Measurements from ENCODE around the gene MCUR1.
"Not testable (repeated sequence)": the region's sequence is repeated elsewhere in the genome, so short reads cannot be mapped to it uniquely, and the experiment has no call there.

MCUR1 gene

DNA sequence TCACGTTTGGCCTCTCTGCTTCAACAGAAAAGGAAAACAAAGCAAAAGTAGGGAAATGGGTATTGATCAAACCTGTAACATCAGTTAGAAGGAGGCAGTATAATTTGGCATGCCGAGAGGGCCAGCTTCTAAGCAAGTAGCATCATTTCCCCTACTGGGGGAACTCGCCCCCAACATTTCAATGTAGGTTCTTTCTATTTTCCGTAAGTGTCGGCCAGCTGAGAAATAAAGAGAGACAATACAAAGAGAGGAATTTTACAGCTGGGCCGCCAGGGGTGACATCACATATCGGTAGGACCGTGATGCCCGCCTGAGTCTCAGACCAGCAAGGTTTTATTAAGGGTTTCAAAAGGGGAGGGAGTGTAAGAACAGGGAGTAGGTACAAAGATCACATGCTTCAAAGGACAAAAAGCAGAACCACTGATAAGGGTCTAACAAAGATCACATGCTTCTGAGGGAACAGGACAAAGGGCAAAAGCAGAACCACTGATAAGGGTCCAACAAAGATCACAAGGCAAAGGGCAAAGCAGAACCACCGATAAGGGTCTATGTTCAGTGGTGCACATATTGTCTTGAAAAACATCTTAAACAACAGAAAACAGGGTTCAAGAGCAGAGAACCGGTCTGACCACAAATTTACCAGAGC is 14.4 kb upstream of the MCUR1 start:
- not testable (repeated sequence) for DNase-seq (ENCODE audit: low read depth)

DNA sequence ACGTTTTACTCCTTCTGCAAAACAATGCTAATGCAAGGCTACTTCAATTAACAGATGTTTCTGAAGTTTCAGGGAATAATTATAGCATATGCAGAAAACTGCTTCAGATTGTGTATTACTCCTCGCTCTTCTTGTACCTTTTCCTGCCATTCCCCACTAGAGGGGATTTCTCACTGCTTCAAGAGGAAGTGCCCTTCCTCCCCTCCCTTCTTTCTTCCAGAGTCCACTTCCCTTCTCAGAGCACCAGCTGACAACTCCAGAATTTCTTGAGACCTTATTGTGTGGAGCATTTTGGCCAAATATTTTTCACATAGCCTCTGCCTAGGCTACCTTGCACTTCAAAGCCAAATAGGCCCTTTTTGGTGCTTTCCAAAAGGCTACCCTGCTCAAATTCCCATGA is 12.7 kb upstream of the MCUR1 start:
- no peak for DNase-seq (ENCODE audit: low read depth)

DNA sequence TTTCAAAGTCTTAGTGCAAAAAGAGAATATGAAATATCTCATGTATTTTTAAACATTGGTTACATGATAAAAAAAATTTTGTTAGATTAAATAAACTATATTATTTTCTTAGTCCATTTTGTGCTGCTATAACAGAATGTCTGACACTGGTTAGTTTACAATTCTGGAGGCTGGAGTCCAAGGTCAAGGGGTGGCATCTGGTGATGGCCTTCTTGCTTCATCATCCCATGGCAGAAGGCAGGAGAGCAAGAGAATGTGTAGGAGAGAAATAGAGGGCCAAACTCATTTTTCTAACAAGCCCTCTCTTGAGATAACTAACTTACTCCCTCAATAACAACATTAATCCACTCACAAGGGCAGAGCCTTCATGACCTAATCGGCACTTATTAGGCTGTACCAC is 11.5 kb upstream of the MCUR1 start:
- no peak for DNase-seq (ENCODE audit: low read depth)

DNA sequence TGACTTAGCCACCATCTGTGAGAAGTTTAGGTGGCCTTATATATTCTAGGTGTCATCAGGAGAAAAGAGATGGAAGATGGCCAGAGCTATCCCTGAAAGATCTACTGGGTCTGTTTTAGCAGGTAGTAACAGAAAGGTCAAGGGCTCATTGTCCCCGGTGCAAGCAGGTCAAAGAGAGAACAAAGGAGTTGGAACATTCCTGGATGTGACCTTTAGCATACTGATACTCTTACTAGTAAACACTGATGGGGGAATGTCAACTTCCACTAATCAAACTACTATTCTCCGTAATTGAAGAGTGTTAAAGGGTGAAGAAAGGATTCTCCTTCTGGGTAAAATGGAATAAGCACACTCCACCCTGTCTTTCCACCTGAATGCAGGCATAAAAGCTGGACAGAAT is 4.0 kb upstream of the MCUR1 start:
- no peak for DNase-seq (ENCODE audit: low read depth)

DNA sequence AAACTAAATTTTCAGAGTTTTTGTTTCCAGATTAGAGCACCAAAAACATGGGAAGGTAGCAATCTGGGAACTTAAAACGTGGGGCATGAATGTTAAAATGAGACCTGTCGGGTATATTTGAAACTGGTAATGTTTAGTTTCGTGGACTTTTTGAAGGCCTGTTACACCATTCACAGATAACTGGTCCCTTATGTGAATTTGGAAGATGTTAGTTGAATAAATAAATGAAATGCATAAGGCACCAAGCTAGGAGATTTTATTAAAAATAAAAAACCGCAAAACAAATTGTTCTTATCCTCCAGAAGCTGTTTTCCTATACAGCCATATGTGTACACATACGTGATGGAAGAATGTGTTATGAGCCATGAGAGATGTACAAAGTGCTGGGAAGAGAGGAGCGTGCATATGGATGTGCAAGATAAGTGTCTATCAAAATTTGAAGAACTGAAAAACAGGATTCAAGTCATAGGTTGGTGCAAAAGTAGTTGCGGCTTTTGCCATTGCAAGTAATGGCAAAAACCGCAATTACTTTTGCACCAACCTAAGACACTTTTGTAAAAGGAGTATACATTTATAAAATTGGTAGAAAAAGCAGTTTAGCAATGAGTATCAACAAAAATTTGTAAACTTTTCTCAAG is 700 bp upstream of the MCUR1 start:
- no peak for DNase-seq (ENCODE audit: low read depth)

DNA sequence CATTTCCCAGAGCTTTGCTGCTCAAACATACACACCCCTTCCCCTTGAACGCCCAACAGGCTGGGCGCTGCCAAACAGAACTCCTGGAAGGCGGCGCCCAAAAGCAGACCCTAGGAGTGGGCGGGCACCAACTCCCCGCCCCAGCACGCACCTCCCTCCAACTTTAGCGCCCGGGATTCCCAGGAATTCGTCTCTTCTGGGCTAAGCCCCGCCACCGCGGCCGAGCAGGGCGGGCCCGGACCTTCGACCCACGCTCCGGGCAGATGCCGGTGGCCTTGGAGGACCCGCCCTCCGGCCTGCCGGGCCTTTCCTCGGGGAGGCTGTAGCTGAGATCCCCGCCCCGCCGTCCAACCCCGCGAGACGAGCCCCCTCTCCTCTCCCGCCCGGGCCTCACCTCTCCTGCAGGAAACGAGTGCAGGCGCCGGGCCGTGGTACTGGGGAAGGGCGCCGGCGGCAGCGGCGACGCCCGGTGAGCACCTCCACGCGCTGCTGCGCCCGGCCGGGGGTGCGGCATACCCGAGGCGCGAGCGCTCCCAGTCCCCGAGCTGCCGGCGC is 659 bp downstream of the MCUR1 start:
- peak; percentile 51 for DNase-seq (ENCODE audit: low read depth)

DNA sequence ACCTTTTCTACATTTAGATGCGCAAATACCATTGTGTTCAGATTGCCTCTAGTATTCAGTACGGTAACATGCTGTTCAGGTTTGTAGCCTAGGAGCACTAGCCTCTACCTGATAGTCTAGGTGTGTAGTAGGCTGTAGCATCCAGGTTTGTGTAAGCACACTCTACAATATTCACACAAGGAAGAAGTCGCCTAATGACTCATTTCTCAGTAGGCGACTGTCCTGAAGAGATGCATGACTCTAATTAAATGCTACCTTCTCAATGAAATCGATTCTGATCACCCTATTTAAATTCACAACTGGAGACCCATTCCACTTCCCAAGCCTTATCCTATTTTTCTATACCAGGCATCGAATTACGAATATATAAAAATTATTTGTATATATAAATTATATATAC is 1.3 kb downstream of the MCUR1 start:
- DNase-seq (ENCODE audit: low read depth) = no peak

DNA sequence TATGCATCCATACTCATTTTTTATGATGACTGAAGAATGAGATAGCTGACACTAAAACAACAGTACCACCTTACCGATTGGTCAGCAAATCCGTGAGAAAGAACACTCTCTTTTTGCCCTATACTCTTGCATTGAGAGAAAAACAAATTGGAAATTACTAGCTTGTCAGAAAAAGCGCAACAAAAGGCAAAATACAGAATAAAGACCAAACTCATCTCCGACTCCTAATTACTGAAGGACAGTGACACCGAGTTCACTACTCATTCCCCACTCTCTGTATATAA is 2.1 kb downstream of the MCUR1 start:
- DNase-seq (ENCODE audit: low read depth) = no peak

DNA sequence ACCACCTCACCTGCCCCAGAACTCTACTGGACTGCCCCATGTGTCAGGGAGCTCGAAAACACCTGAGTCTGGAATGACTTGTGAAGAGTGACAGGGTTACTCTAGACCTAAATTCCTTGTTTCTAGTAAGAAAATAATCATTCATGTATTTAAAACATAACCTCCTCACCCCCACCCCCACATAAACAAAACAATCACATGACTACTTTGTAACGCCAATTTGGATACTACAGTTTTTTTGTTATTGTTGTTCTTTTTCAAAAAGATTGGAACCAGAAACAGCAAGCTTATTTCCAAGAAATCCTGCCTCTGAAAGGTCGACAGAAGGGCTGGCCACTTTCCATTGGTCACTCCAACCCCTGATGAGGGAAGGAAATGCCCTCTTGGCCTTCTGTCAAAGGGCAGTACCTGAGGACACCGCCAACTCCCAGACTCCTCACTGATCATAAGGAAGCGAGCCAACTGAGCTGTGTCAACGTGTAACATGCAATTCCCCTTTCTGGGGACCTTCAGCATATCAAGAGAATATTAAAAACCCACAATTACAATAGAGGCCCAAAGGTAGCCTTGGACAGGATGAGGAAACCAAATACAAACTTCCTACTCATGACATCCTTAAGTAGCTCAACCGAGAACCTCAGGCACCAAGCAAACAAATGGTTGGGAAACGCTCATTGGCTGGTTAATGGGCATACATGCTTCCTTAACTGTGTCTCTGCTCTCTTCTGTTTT is 2.6 kb downstream of the MCUR1 start:
- no peak for DNase-seq (ENCODE audit: low read depth)

DNA sequence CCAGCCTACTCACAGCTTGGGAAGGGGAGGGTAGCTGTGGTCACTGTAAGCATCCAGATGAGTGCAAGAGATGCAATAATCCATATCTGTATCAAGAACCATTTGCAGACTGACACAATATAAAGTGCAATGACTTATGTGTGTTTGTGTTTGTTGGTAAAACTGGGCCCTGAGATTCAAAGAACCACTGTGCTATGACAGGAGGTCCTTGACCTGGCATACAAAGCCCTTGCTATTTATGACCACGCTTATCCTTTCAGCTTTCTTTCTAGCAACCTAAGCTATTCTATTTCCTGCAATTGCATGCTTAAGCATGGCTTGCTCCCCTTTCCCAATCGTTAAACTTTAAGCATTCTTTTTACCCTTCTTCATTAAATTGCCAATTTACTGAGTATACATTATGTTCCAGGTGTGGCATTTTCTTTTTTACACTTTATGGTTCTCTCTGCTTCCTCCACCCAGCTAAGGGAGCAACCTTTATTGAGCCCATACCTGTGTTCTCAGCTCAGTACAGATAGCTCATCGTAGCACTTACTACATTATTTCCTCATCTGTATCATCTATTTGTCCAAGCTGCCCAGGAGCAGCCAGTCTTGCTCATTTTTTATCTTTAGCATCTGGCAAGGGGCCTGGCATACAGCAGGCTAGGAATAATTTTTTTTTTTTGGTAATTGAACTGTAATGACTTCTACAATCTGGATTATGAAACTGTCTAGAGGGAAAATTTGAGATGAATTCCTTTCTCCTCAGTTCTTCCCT is 3.5 kb downstream of the MCUR1 start:
- no peak for DNase-seq (ENCODE audit: low read depth)

DNA sequence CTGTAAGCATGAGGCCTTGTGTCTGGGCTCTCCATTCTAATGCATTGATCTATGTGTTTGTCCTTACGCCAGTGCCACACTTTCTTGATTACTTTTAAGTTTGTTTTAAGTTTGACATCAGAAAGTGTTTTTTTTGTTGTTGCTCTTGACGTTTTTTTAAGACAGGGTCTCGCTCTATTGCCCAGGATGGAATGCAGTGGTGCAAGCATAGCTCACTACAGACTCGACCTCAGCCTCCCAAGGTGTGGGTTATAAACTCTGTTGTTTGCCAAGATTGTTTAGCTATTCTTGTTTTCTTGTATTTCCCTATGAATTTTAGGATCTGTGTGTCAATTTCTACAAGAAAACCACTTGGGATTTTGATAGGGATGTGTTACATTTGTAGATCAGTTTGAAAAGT is 5.6 kb downstream of the MCUR1 start:
- DNase-seq (ENCODE audit: low read depth) = no peak

DNA sequence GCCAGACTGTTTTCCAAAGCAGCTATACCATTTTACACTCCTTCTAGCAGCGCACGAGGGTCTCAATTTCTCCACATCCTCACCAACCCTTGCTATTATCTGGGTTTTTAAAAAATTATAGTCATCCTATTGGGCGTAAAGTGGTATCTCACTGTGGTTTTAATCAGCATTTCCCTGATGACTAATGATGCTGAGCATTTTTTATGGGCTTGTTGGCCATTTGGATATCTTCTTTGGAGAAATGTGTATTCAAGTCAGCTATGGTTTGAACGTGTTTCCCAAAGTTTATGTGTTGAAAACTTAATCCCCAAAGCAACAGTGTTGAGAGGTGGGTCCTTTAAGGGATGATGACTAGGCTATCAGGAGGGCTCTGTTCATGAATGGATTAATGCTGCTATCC is 6.7 kb downstream of the MCUR1 start:
- peak; percentile 33 for DNase-seq (ENCODE audit: low read depth)

DNA sequence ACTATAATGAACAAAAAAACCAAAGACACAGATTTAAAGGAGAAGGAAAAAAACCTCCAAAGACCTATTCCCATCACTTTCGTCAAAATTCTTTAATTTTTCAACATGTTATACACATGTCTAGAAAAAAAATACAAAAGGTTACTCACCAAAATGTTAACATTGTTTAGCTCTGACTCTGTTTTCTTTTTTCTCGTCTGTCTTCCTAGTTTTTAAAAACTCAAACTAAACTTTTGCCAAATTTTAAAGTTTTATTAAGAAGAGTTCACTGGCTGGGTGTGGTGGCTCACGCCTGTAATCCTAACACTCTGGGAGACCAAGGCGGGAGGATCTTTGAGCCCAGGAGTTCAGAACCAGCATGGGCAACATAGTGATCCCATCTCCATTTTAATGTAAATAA is 10.8 kb downstream of the MCUR1 start:
- DNase-seq (ENCODE audit: low read depth) = no peak

DNA sequence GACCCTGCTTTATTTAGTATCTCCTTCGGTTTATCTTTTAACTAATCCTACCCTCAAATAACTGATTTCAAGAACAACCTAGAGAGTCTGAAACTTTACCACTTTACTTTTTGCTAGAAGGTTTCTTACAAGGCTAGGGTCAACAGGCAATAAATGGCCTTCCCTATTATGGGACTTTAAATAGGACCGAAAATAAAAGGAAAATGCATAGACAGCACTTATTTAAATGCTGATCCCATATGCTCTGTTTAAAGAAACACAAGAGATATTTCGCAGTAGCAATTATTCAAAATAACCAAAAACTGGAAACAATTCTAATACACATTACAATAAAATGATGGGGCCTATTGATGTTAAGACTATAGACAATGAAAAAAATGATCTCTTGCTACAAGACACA is 13.7 kb downstream of the MCUR1 start:
- no peak for DNase-seq (ENCODE audit: low read depth)

DNA sequence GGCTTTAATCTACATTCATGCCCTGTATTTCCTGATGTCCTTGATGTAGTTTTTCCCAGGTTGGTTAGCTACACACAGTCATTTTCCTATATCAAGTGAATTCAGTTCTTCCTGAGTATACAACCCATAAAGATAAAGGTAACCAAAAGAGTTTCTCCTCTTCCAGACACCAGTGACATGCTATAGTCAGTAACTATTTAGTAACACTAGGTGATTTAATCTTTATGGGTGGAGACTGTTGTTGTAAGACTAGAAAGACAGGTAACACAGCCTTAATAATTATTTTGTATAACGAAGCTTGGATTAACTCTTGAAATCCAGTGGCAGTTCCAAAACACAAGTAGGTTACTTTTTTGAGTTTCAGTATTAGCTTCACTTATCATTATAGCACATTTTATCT is 17.6 kb downstream of the MCUR1 start:
- no peak for DNase-seq (ENCODE audit: low read depth)

DNA sequence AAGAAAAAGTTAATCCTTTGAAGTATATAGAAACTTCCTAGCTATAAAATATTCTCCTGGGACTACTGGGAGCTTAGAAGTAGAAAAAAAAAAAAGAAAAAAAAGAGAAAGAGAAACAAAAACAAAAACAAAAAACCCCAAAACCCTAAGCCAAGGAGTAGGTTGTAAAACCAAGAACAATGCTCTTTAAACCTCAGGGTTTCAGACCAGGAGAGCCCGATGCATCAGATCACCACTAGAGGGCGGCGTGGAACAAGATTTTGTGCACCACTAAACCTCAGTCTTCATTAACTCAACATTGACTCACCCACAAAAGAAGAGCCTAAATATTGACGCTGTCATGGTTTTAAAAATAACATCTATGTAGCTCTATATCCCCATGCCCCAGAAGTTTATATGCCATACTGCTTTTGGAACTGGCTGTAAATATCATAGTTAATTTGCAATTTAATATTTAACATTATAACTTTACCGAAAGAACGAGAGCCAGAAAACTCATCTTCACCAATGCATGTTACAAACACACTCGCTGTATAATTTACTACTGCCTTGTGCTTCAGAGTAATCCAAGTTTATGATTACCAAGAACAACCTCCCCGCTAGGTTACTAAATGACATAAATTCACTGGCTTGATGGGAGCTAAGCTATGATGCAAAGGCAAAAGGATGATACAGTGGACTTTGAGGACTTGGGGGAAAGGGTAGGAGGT is 19.2 kb downstream of the MCUR1 start:
- DNase-seq (ENCODE audit: low read depth) = peak; percentile 53

DNA sequence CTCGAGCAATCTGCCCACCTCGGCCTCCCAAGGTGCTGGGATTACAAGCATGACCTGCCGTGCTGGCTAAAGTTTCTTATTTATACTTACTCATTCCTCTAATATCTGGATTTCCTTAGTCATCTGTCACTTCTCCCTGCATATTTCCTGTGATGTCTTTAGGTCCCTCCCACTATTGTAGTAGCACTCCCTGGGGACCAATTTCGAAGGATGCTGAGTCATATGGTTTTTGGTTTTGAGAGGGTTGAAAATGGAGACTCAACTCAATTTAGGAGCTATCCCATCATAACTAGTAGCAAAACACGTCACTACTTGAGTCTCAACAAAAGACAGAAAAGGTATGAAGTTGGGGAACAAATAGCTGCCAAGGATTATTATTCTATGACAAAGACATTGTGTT is 20.2 kb downstream of the MCUR1 start:
- DNase-seq (ENCODE audit: low read depth) = peak; percentile 69

DNA sequence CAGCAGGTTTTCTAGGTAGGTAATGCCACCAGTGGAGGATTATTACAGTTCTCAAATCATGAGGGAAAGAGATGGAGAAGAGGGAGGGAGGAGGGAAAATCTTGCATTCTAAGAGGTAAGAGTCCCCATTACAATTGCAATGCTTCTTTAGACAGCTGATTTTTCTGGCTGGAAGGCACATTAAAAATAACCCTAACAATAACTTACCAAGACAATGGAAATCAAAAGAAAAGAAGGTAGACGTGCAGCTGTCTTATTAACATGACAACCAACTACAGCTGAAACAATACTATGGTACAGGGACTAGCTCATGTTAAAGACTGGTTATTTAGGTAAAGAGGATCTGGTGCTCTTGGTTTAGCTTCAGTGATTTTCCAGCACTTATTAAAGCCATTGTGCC is 24.6 kb downstream of the MCUR1 start:
- DNase-seq (ENCODE audit: low read depth) = no peak

DNA sequence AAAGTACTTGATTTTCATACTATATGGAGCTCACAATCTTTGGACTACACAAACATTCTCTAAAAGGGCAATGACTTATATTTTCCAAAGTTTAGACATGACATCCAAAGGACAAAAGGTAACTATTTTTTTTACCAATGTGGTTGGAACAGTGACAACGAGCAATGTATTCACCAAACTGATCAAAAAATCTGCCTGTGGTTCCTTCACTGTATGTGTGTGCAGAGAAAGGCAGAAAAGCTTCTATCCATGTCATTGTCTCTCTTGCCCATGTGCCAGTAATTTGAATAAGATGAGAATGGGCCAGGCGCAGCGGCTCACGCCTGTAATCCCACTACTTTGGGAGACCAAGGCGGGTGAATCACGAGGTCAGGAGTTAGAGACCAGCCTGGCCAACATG is 25.5 kb downstream of the MCUR1 start:
- DNase-seq (ENCODE audit: low read depth) = no peak

DNA sequence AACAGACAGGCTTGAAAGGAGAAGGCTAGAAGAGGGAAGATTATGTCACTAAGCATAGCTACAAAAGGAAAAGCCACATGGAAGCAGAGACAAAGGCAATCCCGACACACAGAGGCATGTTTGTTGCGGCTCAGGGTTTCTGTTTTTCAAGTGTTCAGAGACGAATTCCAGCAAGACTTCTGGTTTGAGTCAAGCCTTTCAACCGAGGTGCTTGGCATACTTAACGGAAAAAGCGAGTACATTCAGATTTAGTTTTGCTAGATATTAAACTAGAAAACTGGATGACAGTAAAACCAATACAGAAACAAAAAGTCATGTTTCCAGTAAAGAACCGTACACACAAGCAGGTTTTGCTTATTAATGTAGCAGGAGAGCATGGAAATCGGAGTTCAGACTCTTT is 27.2 kb downstream of the MCUR1 start:
- no peak for DNase-seq (ENCODE audit: low read depth)

DNA sequence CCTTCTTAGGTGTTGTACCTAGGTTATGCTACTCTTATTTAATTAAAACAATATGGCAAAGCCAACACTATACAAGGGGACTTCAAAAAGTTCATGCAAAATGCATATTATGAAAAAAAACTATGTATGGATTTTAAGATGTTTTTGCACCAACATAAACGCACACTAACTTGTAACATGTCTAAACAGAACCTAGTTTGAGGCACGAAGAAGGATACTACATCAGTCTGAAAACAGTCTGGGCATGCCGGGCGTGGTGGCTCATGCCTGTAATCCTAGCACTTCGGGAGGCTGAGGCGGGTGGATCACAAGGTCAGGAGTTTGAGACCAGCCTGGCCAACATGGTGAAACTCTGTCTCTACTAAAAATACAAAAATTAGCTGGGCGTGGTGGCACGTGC is 34.2 kb downstream of the MCUR1 start:
- not testable (repeated sequence) for DNase-seq (ENCODE audit: low read depth)

DNA sequence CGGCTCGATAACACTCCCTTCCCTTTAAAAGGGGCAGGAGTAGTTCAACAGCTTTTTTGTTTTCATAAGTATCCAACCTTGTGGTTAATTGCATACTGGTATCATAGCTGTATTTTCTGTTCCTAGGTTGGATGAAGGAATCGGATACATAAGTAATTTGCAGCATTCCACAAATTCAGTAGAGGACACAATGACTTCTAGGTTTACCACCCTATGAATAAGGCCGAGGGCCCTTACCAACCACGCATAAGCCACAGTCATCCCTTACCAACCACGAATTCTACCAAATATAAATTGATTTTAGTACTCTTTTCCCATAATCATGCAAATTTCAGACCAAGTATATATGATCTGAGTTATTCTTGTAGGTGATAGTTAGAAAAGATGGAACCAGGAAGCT is 36.3 kb downstream of the MCUR1 start:
- DNase-seq (ENCODE audit: low read depth) = no peak
